HEK293 (cell line): Measurements from ENCODE around the gene MPV17L.

Source experiments
- ZNF292 ChIP-seq: fragments of 450-650 bp; formaldehyde crosslinking; IDR thresholded peaks from 2 replicates; pipeline ENCODE4 v1.5.1; 2016; ENCODE audit warnings: low read depth, missing biosample characterization, missing genetic modification characterization, borderline replicate concordance
- TF ChIP-seq, protein P1 (sequence below): fragments of 450-650 bp; formaldehyde crosslinking; IDR thresholded peaks from 2 replicates; pipeline ENCODE4 v1.5.1; 2017; ENCODE audit warnings: missing biosample characterization, missing genetic modification characterization
- TF ChIP-seq, protein P2 (sequence below): fragments of 450-650 bp; formaldehyde crosslinking; IDR thresholded peaks from 2 replicates; pipeline ENCODE4 v1.5.1; 2017; ENCODE audit warnings: missing biosample characterization, mild to moderate bottlenecking, missing genetic modification characterization, moderate library complexity
- TF ChIP-seq, protein P3 (sequence below): fragments of 450-650 bp; formaldehyde crosslinking; optimal IDR thresholded peaks from 2 replicates; pipeline ENCODE3; 2016; ENCODE audit warnings: missing biosample characterization, mild to moderate bottlenecking, missing genetic modification characterization
- TF ChIP-seq, protein P4 (sequence below): fragments of 450-650 bp; formaldehyde crosslinking; IDR thresholded peaks from 2 replicates; pipeline ENCODE4 v1.5.1; 2016; ENCODE audit warnings: missing biosample characterization, missing genetic modification characterization
- TF ChIP-seq, protein P5 (sequence below): fragments of 450-650 bp; formaldehyde crosslinking; IDR thresholded peaks from 2 replicates; pipeline ENCODE4 v1.5.1; 2016; ENCODE audit warnings: missing biosample characterization, missing genetic modification characterization

DNA sequence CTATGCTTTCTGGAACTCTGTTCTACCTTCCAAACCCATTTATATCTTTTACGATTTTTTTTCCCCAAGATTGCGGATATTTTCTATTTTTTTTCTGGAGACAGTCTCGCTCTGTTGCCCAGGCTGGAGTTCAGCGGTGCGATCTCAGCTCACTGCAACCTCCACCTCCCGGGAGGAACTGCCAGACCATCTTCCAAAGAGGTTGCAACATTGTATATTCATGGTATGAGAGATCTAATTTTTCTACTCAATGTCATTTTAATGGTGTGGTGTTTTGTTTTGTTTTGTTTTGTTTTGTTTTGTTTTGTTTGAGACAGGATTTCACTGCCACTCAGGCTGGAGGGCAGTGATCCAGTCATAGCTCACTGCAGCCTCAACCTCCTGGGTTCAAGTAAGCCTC is 30.3 kb downstream of the MPV17L start:
- TF ChIP-seq, protein P1, sequence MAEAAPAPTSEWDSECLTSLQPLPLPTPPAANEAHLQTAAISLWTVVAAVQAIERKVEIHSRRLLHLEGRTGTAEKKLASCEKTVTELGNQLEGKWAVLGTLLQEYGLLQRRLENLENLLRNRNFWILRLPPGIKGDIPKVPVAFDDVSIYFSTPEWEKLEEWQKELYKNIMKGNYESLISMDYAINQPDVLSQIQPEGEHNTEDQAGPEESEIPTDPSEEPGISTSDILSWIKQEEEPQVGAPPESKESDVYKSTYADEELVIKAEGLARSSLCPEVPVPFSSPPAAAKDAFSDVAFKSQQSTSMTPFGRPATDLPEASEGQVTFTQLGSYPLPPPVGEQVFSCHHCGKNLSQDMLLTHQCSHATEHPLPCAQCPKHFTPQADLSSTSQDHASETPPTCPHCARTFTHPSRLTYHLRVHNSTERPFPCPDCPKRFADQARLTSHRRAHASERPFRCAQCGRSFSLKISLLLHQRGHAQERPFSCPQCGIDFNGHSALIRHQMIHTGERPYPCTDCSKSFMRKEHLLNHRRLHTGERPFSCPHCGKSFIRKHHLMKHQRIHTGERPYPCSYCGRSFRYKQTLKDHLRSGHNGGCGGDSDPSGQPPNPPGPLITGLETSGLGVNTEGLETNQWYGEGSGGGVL (tag by site-specific recombination): no peak
- TF ChIP-seq, protein P2, sequence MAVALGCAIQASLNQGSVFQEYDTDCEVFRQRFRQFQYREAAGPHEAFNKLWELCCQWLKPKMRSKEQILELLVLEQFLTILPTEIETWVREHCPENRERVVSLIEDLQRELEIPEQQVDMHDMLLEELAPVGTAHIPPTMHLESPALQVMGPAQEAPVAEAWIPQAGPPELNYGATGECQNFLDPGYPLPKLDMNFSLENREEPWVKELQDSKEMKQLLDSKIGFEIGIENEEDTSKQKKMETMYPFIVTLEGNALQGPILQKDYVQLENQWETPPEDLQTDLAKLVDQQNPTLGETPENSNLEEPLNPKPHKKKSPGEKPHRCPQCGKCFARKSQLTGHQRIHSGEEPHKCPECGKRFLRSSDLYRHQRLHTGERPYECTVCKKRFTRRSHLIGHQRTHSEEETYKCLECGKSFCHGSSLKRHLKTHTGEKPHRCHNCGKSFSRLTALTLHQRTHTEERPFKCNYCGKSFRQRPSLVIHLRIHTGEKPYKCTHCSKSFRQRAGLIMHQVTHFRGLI: no peak
- TF ChIP-seq, protein P3, sequence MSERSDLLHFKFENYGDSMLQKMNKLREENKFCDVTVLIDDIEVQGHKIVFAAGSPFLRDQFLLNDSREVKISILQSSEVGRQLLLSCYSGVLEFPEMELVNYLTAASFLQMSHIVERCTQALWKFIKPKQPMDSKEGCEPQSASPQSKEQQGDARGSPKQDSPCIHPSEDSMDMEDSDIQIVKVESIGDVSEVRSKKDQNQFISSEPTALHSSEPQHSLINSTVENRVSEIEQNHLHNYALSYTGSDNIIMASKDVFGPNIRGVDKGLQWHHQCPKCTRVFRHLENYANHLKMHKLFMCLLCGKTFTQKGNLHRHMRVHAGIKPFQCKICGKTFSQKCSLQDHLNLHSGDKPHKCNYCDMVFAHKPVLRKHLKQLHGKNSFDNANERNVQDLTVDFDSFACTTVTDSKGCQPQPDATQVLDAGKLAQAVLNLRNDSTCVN (tag by site-specific recombination): no peak
- TF ChIP-seq, protein P4, sequence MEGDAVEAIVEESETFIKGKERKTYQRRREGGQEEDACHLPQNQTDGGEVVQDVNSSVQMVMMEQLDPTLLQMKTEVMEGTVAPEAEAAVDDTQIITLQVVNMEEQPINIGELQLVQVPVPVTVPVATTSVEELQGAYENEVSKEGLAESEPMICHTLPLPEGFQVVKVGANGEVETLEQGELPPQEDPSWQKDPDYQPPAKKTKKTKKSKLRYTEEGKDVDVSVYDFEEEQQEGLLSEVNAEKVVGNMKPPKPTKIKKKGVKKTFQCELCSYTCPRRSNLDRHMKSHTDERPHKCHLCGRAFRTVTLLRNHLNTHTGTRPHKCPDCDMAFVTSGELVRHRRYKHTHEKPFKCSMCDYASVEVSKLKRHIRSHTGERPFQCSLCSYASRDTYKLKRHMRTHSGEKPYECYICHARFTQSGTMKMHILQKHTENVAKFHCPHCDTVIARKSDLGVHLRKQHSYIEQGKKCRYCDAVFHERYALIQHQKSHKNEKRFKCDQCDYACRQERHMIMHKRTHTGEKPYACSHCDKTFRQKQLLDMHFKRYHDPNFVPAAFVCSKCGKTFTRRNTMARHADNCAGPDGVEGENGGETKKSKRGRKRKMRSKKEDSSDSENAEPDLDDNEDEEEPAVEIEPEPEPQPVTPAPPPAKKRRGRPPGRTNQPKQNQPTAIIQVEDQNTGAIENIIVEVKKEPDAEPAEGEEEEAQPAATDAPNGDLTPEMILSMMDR (tag by site-specific recombination): no peak
- no peak for TF ChIP-seq ZNF292 (tag by site-specific recombination)
- TF ChIP-seq, protein P5, sequence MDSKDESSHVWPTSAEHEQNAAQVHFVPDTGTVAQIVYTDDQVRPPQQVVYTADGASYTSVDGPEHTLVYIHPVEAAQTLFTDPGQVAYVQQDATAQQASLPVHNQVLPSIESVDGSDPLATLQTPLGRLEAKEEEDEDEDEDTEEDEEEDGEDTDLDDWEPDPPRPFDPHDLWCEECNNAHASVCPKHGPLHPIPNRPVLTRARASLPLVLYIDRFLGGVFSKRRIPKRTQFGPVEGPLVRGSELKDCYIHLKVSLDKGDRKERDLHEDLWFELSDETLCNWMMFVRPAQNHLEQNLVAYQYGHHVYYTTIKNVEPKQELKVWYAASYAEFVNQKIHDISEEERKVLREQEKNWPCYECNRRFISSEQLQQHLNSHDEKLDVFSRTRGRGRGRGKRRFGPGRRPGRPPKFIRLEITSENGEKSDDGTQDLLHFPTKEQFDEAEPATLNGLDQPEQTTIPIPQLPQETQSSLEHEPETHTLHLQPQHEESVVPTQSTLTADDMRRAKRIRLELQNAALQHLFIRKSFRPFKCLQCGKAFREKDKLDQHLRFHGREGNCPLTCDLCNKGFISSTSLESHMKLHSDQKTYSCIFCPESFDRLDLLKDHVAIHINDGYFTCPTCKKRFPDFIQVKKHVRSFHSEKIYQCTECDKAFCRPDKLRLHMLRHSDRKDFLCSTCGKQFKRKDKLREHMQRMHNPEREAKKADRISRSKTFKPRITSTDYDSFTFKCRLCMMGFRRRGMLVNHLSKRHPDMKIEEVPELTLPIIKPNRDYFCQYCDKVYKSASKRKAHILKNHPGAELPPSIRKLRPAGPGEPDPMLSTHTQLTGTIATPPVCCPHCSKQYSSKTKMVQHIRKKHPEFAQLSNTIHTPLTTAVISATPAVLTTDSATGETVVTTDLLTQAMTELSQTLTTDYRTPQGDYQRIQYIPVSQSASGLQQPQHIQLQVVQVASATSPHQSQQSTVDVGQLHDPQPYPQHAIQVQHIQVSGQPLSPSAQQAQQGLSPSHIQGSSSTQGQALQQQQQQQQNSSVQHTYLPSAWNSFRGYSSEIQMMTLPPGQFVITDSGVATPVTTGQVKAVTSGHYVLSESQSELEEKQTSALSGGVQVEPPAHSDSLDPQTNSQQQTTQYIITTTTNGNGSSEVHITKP: no peak
